T-helper 17 cell (primary cell): ENCODE results near the gene RASSF6. TPM values are rescaled to one million over a fixed set of nuclear protein-coding genes. Genes with fewer than 3 reads are reported as not detected.
A peak's percentile ranks its signal among the peaks of the same experiment; 100 is the strongest.
"Not testable (repeated sequence)": the region's sequence is repeated elsewhere in the genome, so short reads cannot be mapped to it uniquely, and the experiment has no call there.

ENCODE experiments used
- ATAC-seq: fragments of 150-1000 bp; cut with Tn5 transposase; 2 replicates; pipeline ENCODE4 v1.10.0; 2021; ENCODE audit warnings: mild to moderate bottlenecking, moderate library complexity
- DNase-seq, 3 donors: peaks; one replicate each; pipeline versions ENCODE4 v3.0.0 to v3.0.0-alpha.2; 2020 to 2021
- H3K9me3 ChIP-seq: one replicate; pipeline ENCODE4 v1.7.0; 2013; ENCODE audit warnings: low read length, mild to moderate bottlenecking; ENCODE audit not compliant: control insufficient read depth, poor library complexity, severe bottlenecking
- H3K27ac Mint-ChIP-seq: one replicate; pipeline ENCODE4 v1.8.0; 2022; ENCODE audit warnings: mild to moderate bottlenecking, moderate library complexity, mixed read lengths
- H3K27me3 Mint-ChIP-seq: one replicate; pipeline ENCODE4 v1.8.0; 2022; ENCODE audit warnings: mixed read lengths
- H3K36me3 Mint-ChIP-seq: one replicate; pipeline ENCODE4 v1.8.0; 2022; ENCODE audit warnings: low read depth, mixed read lengths
- H3K4me1 Mint-ChIP-seq: one replicate; pipeline ENCODE4 v1.8.0; 2022; ENCODE audit warnings: mild to moderate bottlenecking, mixed read lengths
- H3K4me3 Mint-ChIP-seq: one replicate; pipeline ENCODE4 v1.8.0; 2022; ENCODE audit warnings: mild to moderate bottlenecking, moderate library complexity, mixed read lengths
- total RNA-seq, 4 donors: library from RNA in 2 of 4; stranded (reverse) in 2 of 4; gene quantifications; one replicate each; pipeline ENCODE4 v1.2.3 and lab custom pipeline; 2022 to 2026

The RASSF6 gene
- total RNA-seq, 2 donors from 2014 or later, result 1.4 to 1.7 TPM

GRCh38 chr4:73646117-73646516 is 25.9 kb upstream of the RASSF6 start:
- Mint-ChIP-seq H3K4me1 (no peaks in the 10 kb centered on the region), H3K4me3 (no peak overlapping the region), H3K27ac (no peak overlapping the region), H3K36me3 (no peaks in the 10 kb centered on the region), H3K27me3 (peaks cover 10% of the 10 kb centered on the region)
- DNase-seq, result no peak
- ATAC-seq, result no peak
- H3K9me3 ChIP-seq, result no peaks in the 10 kb centered on the region

GRCh38 chr4:73631565-73632226 is 11.5 kb upstream of the RASSF6 start:
- Mint-ChIP-seq H3K4me1 (no peaks in the 10 kb centered on the region), H3K4me3 (no peak overlapping the region), H3K27ac (no peak overlapping the region), H3K27me3 (no peaks in the 10 kb centered on the region), H3K36me3 (peaks cover 6% of the 10 kb centered on the region)
- DNase-seq (no peak), ATAC-seq (no peak)
- no peaks in the 10 kb centered on the region for H3K9me3 ChIP-seq

GRCh38 chr4:73628834-73629233 is 8.6 kb upstream of the RASSF6 start:
- H3K27ac Mint-ChIP-seq, H3K9me3 ChIP-seq, DNase-seq, H3K36me3 Mint-ChIP-seq, H3K4me1 Mint-ChIP-seq, H3K27me3 Mint-ChIP-seq, ATAC-seq, H3K4me3 Mint-ChIP-seq: not testable (repeated sequence)

DNA sequence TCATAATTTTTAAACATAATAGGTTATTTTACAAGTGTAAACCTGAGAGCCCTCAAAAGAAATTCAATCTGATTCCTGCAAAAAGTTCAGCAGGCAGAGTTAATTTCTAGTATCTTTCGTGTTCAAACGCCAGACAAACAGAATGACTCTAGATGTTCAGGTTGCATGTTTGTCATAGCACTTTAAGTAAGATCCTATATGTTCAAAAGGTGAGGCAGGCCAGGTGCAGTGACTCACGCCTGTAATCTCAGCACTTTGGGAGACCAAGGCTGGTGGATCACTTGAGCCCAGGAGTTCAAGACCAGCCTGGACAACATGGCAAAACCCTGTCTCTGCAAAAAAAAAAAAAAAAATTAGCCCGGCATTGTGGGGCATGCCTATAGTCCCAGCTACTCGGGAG is 1.1 kb upstream of the RASSF6 start:
- Mint-ChIP-seq H3K27me3 (peaks cover 16% of the 10 kb centered on the region), H3K4me1 (peaks cover 9% of the 10 kb centered on the region), H3K36me3 (no peaks in the 10 kb centered on the region), H3K27ac (no peak overlapping the region), H3K4me3 (no peak overlapping the region)
- DNase-seq (no peak), ATAC-seq (no peak)
- no peaks in the 10 kb centered on the region for H3K9me3 ChIP-seq

DNA sequence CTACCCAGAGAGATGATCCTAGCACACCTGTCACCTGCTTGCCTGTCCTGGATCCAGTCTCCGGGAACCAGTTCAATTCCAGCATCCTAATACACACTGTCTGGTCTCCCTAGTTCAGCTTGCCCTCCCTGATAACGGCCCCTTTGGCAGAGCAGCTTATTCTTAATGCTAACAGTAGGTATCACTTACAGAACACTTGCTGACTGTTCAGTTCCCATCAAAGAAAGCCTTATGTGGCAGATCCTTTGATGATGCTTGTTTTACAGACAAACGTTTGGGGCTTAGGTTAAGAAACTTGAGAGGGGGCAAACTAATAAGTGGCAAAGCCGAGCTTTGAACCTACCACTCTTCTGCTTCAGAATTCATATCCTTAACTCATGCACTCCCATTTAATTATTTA is 890 bp downstream of the RASSF6 start:
- H3K27ac Mint-ChIP-seq, result no peak overlapping the region

GRCh38 chr4:73617256-73617655 is 3.0 kb downstream of the RASSF6 start:
- H3K36me3 Mint-ChIP-seq, result no peaks in the 10 kb centered on the region

More for the DNA sequence above, 890 bp downstream of the RASSF6 start:
- Mint-ChIP-seq H3K4me1 (peaks cover 9% of the 10 kb centered on the region), H3K4me3 (peak overlapping the region; percentile 66), H3K27me3 (peaks cover 15% of the 10 kb centered on the region), H3K36me3 (no peaks in the 10 kb centered on the region)
- no peaks in the 10 kb centered on the region for H3K9me3 ChIP-seq
- no peak for ATAC-seq
- DNase-seq, result no peak

GRCh38 chr4:73615613-73616012 is 4.6 kb downstream of the RASSF6 start:
- ATAC-seq (no peak), DNase-seq (no peak)
- Mint-ChIP-seq H3K27ac (no peak overlapping the region), H3K36me3 (peaks cover 4% of the 10 kb centered on the region), H3K27me3 (peaks cover 6% of the 10 kb centered on the region), H3K4me3 (no peak overlapping the region), H3K4me1 (peaks cover 5% of the 10 kb centered on the region)
- H3K9me3 ChIP-seq, result no peaks in the 10 kb centered on the region

More at GRCh38 chr4:73617256-73617655, 3.0 kb downstream of the RASSF6 start:
- Mint-ChIP-seq H3K4me3 (no peak overlapping the region), H3K27ac (no peak overlapping the region), H3K27me3 (peaks cover 9% of the 10 kb centered on the region), H3K4me1 (peaks cover 7% of the 10 kb centered on the region)
- H3K9me3 ChIP-seq, result no peaks in the 10 kb centered on the region
- DNase-seq (no peak), ATAC-seq (no peak)

DNA sequence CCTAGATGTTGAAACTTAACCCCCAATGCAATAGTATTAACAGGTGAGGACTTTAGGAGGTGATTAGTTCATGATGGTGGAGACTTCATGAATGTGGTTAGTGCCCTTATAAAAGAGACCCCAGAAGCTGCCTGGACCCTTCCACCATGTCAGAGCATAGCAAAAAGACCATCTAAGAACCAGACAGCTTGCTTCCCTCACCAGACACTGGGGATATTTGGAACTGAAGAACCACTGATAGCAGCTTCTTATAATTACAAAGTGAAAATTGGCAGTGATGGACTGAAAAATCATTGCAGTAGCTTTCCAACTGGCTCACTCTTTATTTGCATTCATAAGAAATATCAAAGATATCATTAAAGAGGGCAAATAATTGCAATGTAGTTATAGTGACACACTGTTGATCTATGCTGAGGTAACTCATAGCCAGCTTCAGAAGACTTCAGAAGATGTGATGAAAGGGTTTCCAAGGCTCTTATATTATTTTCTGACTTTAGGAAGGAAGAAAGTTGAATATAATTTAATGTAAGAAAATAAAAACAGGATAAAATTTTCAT is 5.8 kb downstream of the RASSF6 start:
- H3K27ac Mint-ChIP-seq, result no peak overlapping the region
- H3K4me3 Mint-ChIP-seq, result no peak overlapping the region
- H3K4me1 Mint-ChIP-seq, result peaks cover 3% of the 10 kb centered on the region
- peaks cover 4% of the 10 kb centered on the region for H3K36me3 Mint-ChIP-seq
- H3K27me3 Mint-ChIP-seq, result no peaks in the 10 kb centered on the region
- DNase-seq (no peak), ATAC-seq (no peak)
- H3K9me3 ChIP-seq, result no peaks in the 10 kb centered on the region

GRCh38 chr4:73613130-73613529 is 7.1 kb downstream of the RASSF6 start:
- Mint-ChIP-seq H3K4me1 (no peaks in the 10 kb centered on the region), H3K36me3 (peaks cover 4% of the 10 kb centered on the region), H3K27ac (no peak overlapping the region), H3K27me3 (no peaks in the 10 kb centered on the region), H3K4me3 (no peak overlapping the region)
- DNase-seq (no peak), ATAC-seq (no peak)
- no peaks in the 10 kb centered on the region for H3K9me3 ChIP-seq

DNA sequence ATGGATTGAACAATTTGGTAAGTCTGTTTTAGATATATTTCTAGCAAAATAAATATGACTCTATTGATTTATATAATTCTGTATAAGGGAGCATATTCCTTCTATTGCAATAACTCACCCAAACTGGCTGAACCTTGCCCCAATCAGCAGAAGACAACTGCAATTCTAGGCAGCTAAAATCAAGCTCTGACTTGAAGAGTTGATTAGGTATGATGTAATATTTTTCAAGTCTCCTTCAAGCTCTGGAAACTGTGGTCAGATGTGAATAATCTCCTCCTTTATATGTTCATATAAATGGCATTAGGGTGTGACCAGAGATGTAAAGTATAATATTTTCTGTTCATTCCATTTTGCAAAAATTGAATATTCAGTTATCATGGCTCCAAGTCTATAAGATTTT is 8.2 kb downstream of the RASSF6 start:
- Mint-ChIP-seq H3K4me1 (peaks cover 5% of the 10 kb centered on the region), H3K27me3 (no peaks in the 10 kb centered on the region), H3K27ac (no peak overlapping the region), H3K4me3 (no peak overlapping the region), H3K36me3 (peaks cover 4% of the 10 kb centered on the region)
- ATAC-seq (no peak), DNase-seq (no peak)
- no peaks in the 10 kb centered on the region for H3K9me3 ChIP-seq

- H3K4me1 Mint-ChIP-seq, result peaks cover 15% of the 10 kb centered on the region
- no peaks in the 10 kb centered on the region for H3K9me3 ChIP-seq
- H3K4me3 Mint-ChIP-seq, result no peak overlapping the region
- H3K27ac Mint-ChIP-seq, result no peak overlapping the region
- DNase-seq (no peak), ATAC-seq (no peak)
- no peaks in the 10 kb centered on the region for H3K27me3 Mint-ChIP-seq
- H3K36me3 Mint-ChIP-seq, result peaks cover 4% of the 10 kb centered on the region
Observed at GRCh38 chr4:73609706-73610105, 10.5 kb downstream of the RASSF6 start.

DNA sequence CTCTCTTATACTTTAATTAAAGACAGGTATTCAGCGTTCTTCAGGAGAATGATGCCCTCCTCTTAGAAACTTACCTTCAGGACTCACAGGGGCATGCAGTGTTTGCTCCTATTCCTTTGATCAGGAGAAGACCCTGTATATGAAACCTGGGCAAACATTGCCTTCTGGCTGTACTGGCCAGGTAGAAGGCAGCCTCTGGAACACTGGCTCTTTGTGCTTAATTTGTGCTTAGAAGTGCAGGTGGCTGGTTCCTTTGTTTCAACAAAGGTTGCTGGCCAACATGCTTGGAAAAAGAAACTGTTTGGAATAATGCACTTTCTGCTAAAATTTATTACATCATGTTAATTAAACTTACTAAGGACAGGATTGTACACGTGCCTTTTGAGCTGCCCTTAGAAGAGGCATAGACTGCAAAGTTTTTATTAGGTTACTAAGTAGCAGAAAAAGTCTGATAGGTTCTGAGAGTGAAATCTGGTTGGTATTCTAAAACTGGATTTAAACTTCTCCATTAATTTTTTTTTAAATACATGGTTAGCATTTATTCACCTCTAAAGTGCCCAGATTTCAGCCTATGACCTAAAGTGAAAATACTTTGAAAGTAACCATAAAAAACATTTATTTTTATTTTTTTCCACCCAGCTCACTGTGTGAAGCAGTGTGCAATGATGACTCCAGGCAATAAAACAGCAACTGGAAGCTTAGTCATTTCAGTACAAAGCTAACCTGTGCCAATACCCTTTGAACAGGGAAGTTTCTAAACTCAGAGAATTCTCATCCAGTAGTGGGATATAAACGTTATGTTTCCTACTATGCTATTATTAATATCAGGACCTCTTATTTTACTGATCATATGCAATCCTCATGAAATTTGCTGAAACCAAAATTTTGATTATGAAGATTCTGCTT is 11.3 kb downstream of the RASSF6 start:
- no peak overlapping the region for H3K4me3 Mint-ChIP-seq
- peaks cover 15% of the 10 kb centered on the region for H3K4me1 Mint-ChIP-seq
- H3K27me3 Mint-ChIP-seq, result no peaks in the 10 kb centered on the region
- ATAC-seq (no peak), DNase-seq (no peak)
- peaks cover 4% of the 10 kb centered on the region for H3K36me3 Mint-ChIP-seq
- H3K9me3 ChIP-seq, result no peaks in the 10 kb centered on the region
- H3K27ac Mint-ChIP-seq, result no peak overlapping the region

GRCh38 chr4:73607375-73608033 is 12.7 kb downstream of the RASSF6 start:
- Mint-ChIP-seq H3K27me3 (no peaks in the 10 kb centered on the region), H3K27ac (peak overlapping the region; percentile 67), H3K4me3 (peak overlapping the region; percentile 13), H3K36me3 (peaks cover 4% of the 10 kb centered on the region), H3K4me1 (peaks cover 15% of the 10 kb centered on the region)
- no peaks in the 10 kb centered on the region for H3K9me3 ChIP-seq
- no peak for DNase-seq
- no peak for ATAC-seq
